ENCODE data around the gene CYBC1.

CYBC1 gene

GRCh38 chr17:82450357-82451106 lies at the start of gene CYBC1:
TSS of gene CYBC1 (minus strand) at chr17:82450752. CDS start at chr17:82449254, 1,498 bp downstream.
- peak; percentile 85 to 94 for DNase-seq (ENCODE audit: extremely low read depth in 1 of 2, low read depth in 1 of 2)

- DNase-seq (ENCODE audit: extremely low read depth in 1 of 2, low read depth in 1 of 2) = peak in 1 of 2 donors; percentile 19
These were observed 47.2 kb upstream of the CYBC1 start for GRCh38 chr17:82497483-82498405.

GRCh38 chr17:82496529-82497434 lies 46.2 kb upstream of the CYBC1 start:
- peak; percentile 62 to 82 for DNase-seq (ENCODE audit: extremely low read depth in 1 of 2, low read depth in 1 of 2)

- DNase-seq (ENCODE audit: extremely low read depth in 1 of 2, low read depth in 1 of 2) = no peak
These were observed 45.4 kb upstream of the CYBC1 start for GRCh38 chr17:82495844-82496528.

GRCh38 chr17:82494236-82495055 lies 43.9 kb upstream of the CYBC1 start:
- DNase-seq (ENCODE audit: extremely low read depth in 1 of 2, low read depth in 1 of 2) = peak; percentile 75 to 78

GRCh38 chr17:82493226-82493781 lies 42.8 kb upstream of the CYBC1 start:
- no peak for DNase-seq (ENCODE audit: extremely low read depth in 1 of 2, low read depth in 1 of 2)

- no peak for DNase-seq (ENCODE audit: extremely low read depth in 1 of 2, low read depth in 1 of 2)
These were observed 42.2 kb upstream of the CYBC1 start for GRCh38 chr17:82492643-82493225.

GRCh38 chr17:82491533-82491932 lies 41.0 kb upstream of the CYBC1 start:
- no peak for DNase-seq (ENCODE audit: extremely low read depth in 1 of 2, low read depth in 1 of 2)

GRCh38 chr17:82491196-82491530 lies 40.6 kb upstream of the CYBC1 start:
- DNase-seq (ENCODE audit: extremely low read depth in 1 of 2, low read depth in 1 of 2) = no peak

- no peak for DNase-seq (ENCODE audit: extremely low read depth in 1 of 2, low read depth in 1 of 2)
These were observed 40.1 kb upstream of the CYBC1 start for GRCh38 chr17:82490512-82491195.

- DNase-seq (ENCODE audit: extremely low read depth in 1 of 2, low read depth in 1 of 2) = no peak
These were observed 39.4 kb upstream of the CYBC1 start for GRCh38 chr17:82489851-82490511.

- no peak for DNase-seq (ENCODE audit: extremely low read depth in 1 of 2, low read depth in 1 of 2)
These were observed 38.6 kb upstream of the CYBC1 start for GRCh38 chr17:82489117-82489516.

GRCh38 chr17:82487910-82488309 lies 37.4 kb upstream of the CYBC1 start:
- DNase-seq (ENCODE audit: extremely low read depth in 1 of 2, low read depth in 1 of 2) = no peak

GRCh38 chr17:82486231-82487094 lies 35.9 kb upstream of the CYBC1 start:
- DNase-seq (ENCODE audit: extremely low read depth in 1 of 2, low read depth in 1 of 2) = no peak

GRCh38 chr17:82483836-82484235 lies 33.3 kb upstream of the CYBC1 start:
- DNase-seq (ENCODE audit: extremely low read depth in 1 of 2, low read depth in 1 of 2) = no peak

GRCh38 chr17:82483204-82483660 lies 32.7 kb upstream of the CYBC1 start:
- DNase-seq (ENCODE audit: extremely low read depth in 1 of 2, low read depth in 1 of 2) = no peak

- no peak for DNase-seq (ENCODE audit: extremely low read depth in 1 of 2, low read depth in 1 of 2)
These were observed 29.8 kb upstream of the CYBC1 start for GRCh38 chr17:82480318-82480717.

Measured in activated CD8-positive, alpha-beta memory T cell treated with anti-CD3 and anti-CD28 coated beads for 1 hour (primary cell).